ENCODE measurements around the gene RALGDS. TPM values are rescaled to one million over a fixed set of nuclear protein-coding genes. Genes with fewer than 3 reads are reported as not detected.
"Not testable (repeated sequence)": the region's sequence is repeated elsewhere in the genome, so short reads cannot be mapped to it uniquely, and the experiment has no call there.

RALGDS gene
- total and polyA plus RNA-seq, 2 donors = 32.0 to 53.9 TPM

DNA sequence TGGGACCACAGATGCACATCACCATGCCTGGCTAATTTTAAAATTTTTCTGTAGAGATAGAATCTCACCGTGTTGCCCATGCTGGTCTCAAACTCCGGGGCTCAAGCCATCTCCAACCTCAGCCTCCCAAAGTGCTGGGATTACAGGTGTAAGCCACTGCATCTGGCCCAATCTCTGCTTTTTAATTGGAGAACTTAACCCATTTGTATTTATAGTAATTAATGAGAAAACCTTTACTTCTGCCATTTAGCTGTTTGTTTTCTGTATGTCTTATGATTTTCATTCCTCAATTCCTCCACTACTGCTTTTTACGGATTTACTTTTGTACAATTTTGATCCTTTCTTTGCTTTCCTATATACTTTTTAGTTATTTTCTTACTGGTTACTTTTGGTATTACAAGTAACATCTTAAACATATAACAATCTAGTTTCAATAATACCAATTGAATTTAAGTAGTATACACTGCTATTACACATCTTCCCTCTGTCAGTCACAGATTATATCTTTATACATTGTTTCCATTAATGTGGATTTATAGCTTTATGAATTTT, 26.1 kb downstream of the RALGDS start:
- 94% methylated on average over 3 of the region's 3 CpGs for WGBS
- Histone ChIP-seq H3K27ac (ENCODE audit: low read depth) (no peak overlapping the region), H3K4me3 (ENCODE audit: low read depth, low read length) (no peak overlapping the region), H3K4me1 (ENCODE audit: insufficient read depth) (no peaks in the 10 kb centered on the region), H3K36me3 (ENCODE audit: insufficient read depth) (peaks cover 5% of the 10 kb centered on the region)
- no peak for DNase-seq (ENCODE audit: extremely low spot score)

DNA sequence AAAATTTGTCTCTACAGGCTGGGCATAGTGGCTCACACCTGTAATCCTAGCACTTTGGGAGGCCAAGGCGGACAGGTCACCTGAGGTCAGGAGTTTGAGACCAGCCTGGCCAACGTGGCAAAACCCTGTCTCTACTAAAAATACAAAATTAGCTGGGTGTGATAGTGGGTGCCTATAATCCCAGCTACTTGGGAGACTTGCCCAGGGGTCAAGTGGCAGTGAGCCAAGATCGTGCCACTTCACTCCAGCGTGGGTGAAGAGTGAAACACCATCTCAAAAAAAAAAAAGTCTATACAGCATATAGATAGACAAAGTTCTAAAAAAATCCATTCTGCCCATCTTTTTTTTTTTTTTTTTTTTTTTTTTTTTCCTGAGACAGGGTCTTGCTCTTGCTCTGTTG, 26.7 kb downstream of the RALGDS start:
- not testable (repeated sequence) for H3K36me3 ChIP-seq (ENCODE audit: insufficient read depth); H3K27ac ChIP-seq (ENCODE audit: low read depth); H3K4me1 ChIP-seq (ENCODE audit: insufficient read depth); DNase-seq (ENCODE audit: extremely low spot score); H3K4me3 ChIP-seq (ENCODE audit: low read depth, low read length)
- WGBS = 89% methylated on average over 4 of the region's 4 CpGs

DNA sequence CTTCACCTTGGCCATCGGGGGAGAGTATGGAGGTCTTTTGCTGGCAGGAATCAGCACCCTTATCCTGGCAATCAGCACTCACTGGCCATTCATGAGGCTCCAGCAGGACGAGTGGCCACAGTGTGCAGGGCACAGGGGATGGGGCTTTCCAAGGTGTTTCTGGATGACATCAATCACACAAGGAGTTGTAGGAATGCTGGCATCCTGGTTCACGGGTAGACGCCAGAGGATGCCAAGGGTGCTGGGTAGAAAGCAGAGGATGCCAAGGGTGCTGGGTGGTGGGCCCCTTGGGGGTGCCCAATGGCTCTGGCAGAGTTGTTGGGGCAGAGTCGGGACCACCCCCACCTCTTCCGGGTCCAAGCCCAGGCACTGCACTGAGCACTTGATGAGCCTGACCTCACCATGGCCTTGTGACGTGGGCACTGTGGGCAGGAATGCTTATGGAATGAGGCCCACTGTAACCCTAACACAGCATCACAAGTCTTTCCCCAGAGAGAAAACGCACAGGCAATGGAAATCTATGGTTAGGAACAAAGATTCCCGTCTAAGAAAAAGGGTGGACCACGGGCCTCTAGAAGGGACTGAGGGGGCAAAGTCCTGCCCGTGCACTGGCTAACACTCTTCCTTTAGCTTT, 30.2 kb downstream of the RALGDS start:
- no peak for DNase-seq (ENCODE audit: extremely low spot score)
- Histone ChIP-seq H3K4me3 (ENCODE audit: low read depth, low read length) (no peak overlapping the region), H3K36me3 (ENCODE audit: insufficient read depth) (no peaks in the 10 kb centered on the region), H3K27ac (ENCODE audit: low read depth) (no peak overlapping the region), H3K4me1 (ENCODE audit: insufficient read depth) (no peaks in the 10 kb centered on the region)
- 79% methylated on average over 11 of the region's 11 CpGs for WGBS

DNA sequence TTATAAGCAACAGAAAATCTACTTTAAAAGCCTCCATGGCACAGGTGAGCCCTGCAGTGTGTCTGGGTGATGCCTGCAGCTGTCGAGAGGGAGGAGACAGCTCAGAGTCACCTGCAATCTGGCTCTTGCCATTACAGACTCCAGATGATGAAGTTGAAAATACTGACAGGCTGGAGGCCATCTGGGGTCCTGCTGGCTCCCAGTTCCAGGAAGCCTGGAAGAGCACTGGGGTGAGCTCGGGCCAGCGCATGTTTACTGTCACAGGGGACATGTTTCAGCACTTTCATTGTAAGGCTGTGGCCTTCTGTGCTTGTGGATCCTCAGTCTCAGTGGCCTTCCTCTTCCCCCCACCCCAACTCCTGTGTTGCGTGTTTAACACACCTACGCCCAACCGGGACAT, 30.9 kb downstream of the RALGDS start:
- no peak for DNase-seq (ENCODE audit: extremely low spot score)
- 74% methylated on average over 6 of the region's 6 CpGs for WGBS

DNA sequence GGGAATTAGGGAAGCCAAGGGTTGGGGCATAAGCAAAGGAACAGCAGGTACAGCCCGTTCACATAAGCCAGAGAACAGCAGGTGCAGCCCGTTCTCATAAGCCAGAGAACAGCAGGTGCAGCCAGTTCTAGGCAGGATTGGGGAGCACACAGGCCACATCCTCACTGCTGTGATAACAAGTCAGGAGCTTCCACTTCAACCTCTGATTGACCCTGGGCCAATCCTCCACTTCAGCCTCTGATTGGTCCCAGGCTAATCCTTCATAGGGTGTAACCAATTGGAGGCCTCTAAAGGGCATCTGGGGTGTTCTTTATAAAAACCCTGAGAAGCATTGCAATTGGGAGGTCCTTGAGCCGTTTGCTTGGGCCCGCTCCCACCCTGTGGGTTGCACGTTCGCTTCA, 31.8 kb downstream of the RALGDS start:
- Histone ChIP-seq H3K36me3 (ENCODE audit: insufficient read depth) (no peaks in the 10 kb centered on the region), H3K4me3 (ENCODE audit: low read depth, low read length) (no peak overlapping the region), H3K27ac (ENCODE audit: low read depth) (no peak overlapping the region), H3K4me1 (ENCODE audit: insufficient read depth) (no peaks in the 10 kb centered on the region)
- no peak for DNase-seq (ENCODE audit: extremely low spot score)
- 72% methylated on average over 6 of the region's 6 CpGs for WGBS

More for the DNA sequence above, 30.9 kb downstream of the RALGDS start:
- no peaks in the 10 kb centered on the region for H3K36me3 ChIP-seq (ENCODE audit: insufficient read depth)
- no peaks in the 10 kb centered on the region for H3K4me1 ChIP-seq (ENCODE audit: insufficient read depth)
- no peak overlapping the region for H3K27ac ChIP-seq (ENCODE audit: low read depth)
- H3K4me3 ChIP-seq (ENCODE audit: low read depth, low read length) = no peak overlapping the region

DNA sequence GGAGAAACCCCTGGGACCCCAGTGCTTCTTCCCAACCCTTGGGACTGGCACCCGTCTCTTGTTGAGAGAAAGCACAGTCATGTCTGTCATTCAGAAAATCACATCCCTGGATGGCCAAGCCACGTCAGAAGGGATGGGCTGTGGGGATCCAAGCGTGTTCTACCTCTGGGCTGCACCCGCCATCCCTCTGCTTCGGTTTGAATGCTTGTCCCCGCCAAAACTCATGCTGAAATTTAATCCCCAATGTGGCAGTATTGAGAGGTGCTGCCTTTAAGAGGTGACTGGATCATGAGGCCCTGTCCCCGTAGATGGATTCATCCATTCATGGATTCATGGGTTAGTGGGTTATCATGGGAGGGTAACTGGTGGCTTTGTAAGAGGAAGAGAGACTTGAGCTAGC, 32.3 kb downstream of the RALGDS start:
- Histone ChIP-seq H3K4me3 (ENCODE audit: low read depth, low read length) (no peak overlapping the region), H3K4me1 (ENCODE audit: insufficient read depth) (no peaks in the 10 kb centered on the region), H3K27ac (ENCODE audit: low read depth) (no peak overlapping the region), H3K36me3 (ENCODE audit: insufficient read depth) (no peaks in the 10 kb centered on the region)
- WGBS = 91% methylated on average over 7 of the region's 7 CpGs
- no peak for DNase-seq (ENCODE audit: extremely low spot score)

DNA sequence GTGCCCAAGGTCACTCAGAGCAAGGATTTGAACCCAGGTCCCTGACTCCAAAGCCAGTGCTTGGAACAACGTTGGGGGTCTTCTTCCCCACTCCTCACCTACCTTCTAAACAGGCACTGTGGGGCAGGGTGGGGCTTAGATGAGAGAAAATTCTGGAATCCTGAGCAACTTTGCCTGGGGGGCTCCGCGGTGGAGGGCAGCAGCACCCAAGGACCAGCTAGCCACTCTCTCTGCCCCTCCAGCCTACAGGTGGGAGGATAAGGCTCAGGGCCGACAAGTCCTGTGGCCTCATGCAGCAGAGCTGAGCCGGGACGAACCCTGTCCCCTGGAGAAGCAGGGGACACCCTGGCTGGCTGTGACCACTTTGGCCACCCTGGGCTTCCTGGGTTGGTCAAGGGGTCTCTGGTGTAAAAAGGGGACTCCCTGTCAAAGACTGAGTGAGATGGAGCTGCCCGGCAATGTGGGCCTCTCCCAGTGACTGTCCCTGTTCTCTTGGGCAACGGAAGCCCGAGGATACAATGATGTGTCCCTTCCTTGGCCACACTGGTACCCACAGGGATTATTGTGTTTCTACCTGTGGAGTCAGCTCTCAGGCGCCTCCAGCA, 32.8 kb downstream of the RALGDS start:
- H3K27ac ChIP-seq (ENCODE audit: low read depth) = no peak overlapping the region
- no peak overlapping the region for H3K4me3 ChIP-seq (ENCODE audit: low read depth, low read length)
- WGBS = 93% methylated on average over 10 of the region's 10 CpGs
- no peaks in the 10 kb centered on the region for H3K4me1 ChIP-seq (ENCODE audit: insufficient read depth)
- no peak for DNase-seq (ENCODE audit: extremely low spot score)
- no peaks in the 10 kb centered on the region for H3K36me3 ChIP-seq (ENCODE audit: insufficient read depth)

DNA sequence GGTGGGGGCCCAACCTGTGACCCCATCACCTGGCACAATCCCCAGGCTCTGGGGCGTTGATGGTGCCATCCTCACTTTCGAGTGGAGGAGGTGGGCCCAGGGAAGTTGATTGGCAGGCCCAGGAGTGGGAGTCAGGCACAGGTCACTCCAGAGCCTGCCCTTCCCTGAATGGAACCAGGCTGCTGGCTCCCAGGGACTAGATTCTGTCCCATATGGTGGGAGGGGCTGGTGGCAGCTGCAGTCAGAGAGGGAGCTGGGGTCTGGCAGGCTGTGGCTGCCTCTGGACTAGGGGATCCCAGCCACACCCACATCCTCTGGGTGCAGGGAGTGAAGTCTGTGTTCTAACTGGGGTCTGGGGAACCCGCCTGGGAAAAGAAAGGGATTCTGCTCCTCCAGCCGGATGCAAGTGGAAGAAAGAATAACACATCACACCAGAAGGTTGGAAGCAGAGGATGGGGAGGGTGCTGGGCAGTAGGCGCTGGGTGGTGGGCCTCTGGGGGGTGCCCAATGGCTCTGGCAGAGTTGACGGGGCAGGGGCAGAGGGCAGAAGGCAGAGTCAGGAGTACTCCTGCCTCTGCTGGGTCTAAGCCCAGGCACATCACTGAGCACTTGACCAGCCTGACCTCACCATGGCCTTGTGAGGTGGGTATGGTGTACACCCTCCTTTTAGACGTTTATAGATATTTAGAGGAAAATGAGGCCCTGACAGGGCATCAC, 33.5 kb downstream of the RALGDS start:
- Histone ChIP-seq H3K36me3 (ENCODE audit: insufficient read depth) (no peaks in the 10 kb centered on the region), H3K4me3 (ENCODE audit: low read depth, low read length) (no peak overlapping the region), H3K4me1 (ENCODE audit: insufficient read depth) (no peaks in the 10 kb centered on the region), H3K27ac (ENCODE audit: low read depth) (no peak overlapping the region)
- no peak for DNase-seq (ENCODE audit: extremely low spot score)
- 71% methylated on average over 7 of the region's 7 CpGs for WGBS

DNA sequence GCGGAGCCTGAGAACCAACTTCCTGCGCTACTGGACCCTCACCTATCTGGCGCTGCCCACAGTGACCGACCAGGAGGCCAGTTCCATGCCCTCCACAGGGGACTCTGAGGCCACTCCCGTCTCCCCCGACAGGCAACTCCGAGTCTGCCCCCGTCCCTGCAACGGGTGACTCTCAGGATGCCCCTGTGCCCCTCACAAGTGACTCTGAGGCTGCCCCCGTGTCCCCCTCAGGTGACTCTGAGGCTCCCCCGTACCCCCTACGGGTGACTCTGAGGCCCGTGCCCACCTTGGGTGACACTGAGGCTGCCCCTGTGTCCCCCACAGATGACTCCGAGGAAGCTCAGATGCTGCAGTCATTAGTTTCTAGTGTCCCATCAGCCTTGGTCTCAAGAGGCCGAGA, 34.1 kb downstream of the RALGDS start:
- Histone ChIP-seq H3K4me3 (ENCODE audit: low read depth, low read length) (no peak overlapping the region), H3K27ac (ENCODE audit: low read depth) (no peak overlapping the region), H3K4me1 (ENCODE audit: insufficient read depth) (no peaks in the 10 kb centered on the region), H3K36me3 (ENCODE audit: insufficient read depth) (no peaks in the 10 kb centered on the region)
- DNase-seq (ENCODE audit: extremely low spot score) = no peak
- WGBS = 81% methylated on average over 15 of the region's 15 CpGs

DNA sequence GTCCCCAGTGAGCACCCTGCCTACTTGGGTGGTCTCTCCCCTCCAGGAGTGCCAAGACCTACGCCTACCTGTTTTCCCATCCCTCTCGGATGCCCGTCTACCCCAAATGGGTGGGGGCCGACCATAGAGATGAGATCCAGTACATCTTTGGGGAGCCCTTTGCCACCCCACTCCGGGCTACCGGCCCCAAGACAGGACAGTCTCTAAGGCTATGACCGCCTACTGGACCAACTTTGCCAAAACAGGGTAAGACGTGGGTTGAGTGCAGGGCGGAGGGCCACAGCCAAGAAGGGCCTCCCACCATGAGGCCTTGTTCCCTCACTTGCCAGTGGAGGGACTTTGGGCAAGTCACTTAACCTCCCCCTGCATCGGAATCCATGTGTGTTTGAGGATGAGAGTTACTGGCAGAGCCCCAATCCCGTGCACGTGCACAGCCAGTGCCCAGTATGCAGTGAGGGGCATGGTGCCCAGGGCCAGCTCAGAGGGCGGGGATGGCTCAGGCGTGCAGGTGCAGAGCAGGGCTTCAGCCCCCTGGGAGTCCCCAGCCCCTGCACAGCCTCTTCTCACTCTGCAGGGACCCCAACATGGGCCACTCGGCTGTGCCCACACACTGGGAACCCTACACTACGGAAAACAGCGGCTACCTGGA, 34.7 kb downstream of the RALGDS start:
- WGBS = 83% methylated on average over 17 of the region's 17 CpGs
- H3K27ac ChIP-seq (ENCODE audit: low read depth); H3K4me1 ChIP-seq (ENCODE audit: insufficient read depth); DNase-seq (ENCODE audit: extremely low spot score); H3K36me3 ChIP-seq (ENCODE audit: insufficient read depth); H3K4me3 ChIP-seq (ENCODE audit: low read depth, low read length): not testable (repeated sequence)

DNA sequence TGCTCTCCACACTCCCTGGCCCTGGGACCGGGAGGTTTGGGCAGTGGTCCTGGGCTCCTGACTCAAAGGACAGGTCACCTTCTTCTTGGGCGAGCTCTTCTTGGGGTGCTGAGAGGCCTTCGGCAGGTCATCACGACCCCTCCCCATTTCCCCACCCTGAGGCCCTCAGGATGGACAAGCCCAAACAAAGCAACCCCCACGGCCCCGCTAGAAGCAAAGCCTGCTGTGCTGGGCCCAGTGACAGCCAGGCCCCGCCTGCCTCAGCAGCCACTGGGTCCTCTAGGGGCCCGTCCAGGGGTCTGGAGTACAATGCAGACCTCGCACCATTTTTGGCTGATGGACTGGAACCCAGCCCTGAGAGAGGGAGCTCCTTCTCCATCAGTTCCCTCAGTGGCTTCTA, 37.4 kb downstream of the RALGDS start:
- H3K4me3 ChIP-seq (ENCODE audit: low read depth, low read length); DNase-seq (ENCODE audit: extremely low spot score); H3K27ac ChIP-seq (ENCODE audit: low read depth); H3K4me1 ChIP-seq (ENCODE audit: insufficient read depth); H3K36me3 ChIP-seq (ENCODE audit: insufficient read depth): not testable (repeated sequence)
- WGBS = 57% methylated on average over 9 of the region's 9 CpGs

DNA sequence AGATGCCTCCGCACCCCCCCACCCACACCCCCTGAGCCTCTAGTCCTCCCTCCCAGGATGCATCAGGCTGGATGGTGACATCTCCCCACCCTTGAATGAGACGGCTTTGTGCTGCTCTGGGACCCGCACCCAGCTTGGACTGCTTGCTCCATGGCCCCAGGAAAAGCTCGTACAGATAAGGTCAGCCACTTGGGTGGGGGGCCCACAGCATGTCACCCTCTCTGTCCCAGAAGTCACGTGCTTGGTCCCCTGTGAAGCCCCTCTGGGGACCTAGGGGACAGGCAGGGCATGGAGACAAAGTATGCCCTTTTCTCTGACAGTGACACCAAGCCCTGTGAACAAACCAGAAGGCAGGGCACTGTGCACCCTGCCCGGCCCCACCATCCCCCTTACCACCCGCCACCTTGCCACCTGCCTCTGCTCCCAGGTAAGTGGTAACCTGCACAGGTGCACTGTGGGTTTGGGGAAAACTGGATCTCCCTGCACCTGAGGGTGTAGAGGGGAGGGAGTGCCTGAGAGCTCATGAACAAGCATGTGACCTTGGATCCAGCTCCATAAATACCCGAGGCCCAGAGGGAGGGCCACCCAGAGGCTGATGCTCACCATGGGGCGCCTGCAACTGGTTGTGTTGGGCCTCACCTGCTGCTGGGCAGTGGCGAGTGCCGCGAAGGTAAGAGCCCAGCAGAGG, 38.9 kb downstream of the RALGDS start:
- H3K27ac ChIP-seq (ENCODE audit: low read depth); DNase-seq (ENCODE audit: extremely low spot score); H3K36me3 ChIP-seq (ENCODE audit: insufficient read depth); H3K4me1 ChIP-seq (ENCODE audit: insufficient read depth); H3K4me3 ChIP-seq (ENCODE audit: low read depth, low read length): not testable (repeated sequence)
- 73% methylated on average over 7 of the region's 12 CpGs for WGBS

Measured in urinary bladder (tissue), 4 donors.